Activated naive CD8-positive, alpha-beta T cell treated with anti-CD3 and anti-CD28 coated beads for 36 hours (primary cell): ENCODE measurements around the gene CRLF1. TPM values are rescaled to one million over a fixed set of nuclear protein-coding genes. Genes with fewer than 3 reads are reported as not detected.

Source experiments
- DNase-seq: peaks from one replicate; pipeline ENCODE4 v3.0.0; 2021
- H3K27ac Mint-ChIP-seq: one replicate; pipeline ENCODE4 v1.8.0; 2022; ENCODE audit warnings: mild to moderate bottlenecking, moderate library complexity, mixed read lengths
- H3K27me3 Mint-ChIP-seq: one replicate; pipeline ENCODE4 v1.8.0; 2022; ENCODE audit warnings: mild to moderate bottlenecking, mixed read lengths
- H3K36me3 Mint-ChIP-seq: one replicate; pipeline ENCODE4 v1.8.0; 2021; ENCODE audit warnings: mild to moderate bottlenecking, mixed read lengths
- H3K4me1 Mint-ChIP-seq: one replicate; pipeline ENCODE4 v1.8.0; 2021; ENCODE audit warnings: mixed read lengths
- H3K4me3 Mint-ChIP-seq: one replicate; pipeline ENCODE4 v1.8.0; 2022; ENCODE audit warnings: mild to moderate bottlenecking, moderate library complexity, mixed read lengths
- H3K9me3 Mint-ChIP-seq: one replicate; pipeline ENCODE4 v1.8.0; 2022; ENCODE audit warnings: mixed read lengths
- total RNA-seq, 2 experiments: library from RNA; stranded (reverse); gene quantifications; one replicate each; pipeline ENCODE4 v1.2.3, GENCODE V29; 2021

CRLF1 gene
- total RNA-seq: not detected

- no peaks in the 10 kb centered on the region for H3K36me3 Mint-ChIP-seq
- no peak within 1 kb of the TSS for H3K27ac Mint-ChIP-seq
Measured at GRCh38 chr19:18606281-18607225, at the start of gene CRLF1. Gene CRLF1 (minus strand): TSS chr19:18606799. CDS start chr19:18606656, 143 bp downstream.

GRCh38 chr19:18655173-18655844 is 48.7 kb upstream of the CRLF1 start:
- H3K36me3 Mint-ChIP-seq: peaks cover 5% of the 10 kb centered on the region
- no peaks in the 10 kb centered on the region for H3K9me3 Mint-ChIP-seq
- no peak overlapping the region for H3K4me3 Mint-ChIP-seq
- H3K27me3 Mint-ChIP-seq: no peaks in the 10 kb centered on the region
- H3K4me1 Mint-ChIP-seq: peaks cover 13% of the 10 kb centered on the region
- no peak for DNase-seq
- H3K27ac Mint-ChIP-seq: no peak overlapping the region

More at GRCh38 chr19:18606281-18607225, at the start of gene CRLF1:
- Mint-ChIP-seq H3K4me3 (no peak within 1 kb of the TSS), H3K27me3 (peaks cover 77% of the 10 kb centered on the region), H3K9me3 (no peaks in the 10 kb centered on the region), H3K4me1 (peaks cover 7% of the 10 kb centered on the region)
- no peak for DNase-seq

- no peak for DNase-seq
- Mint-ChIP-seq H3K27ac (no peak overlapping the region), H3K4me3 (no peak overlapping the region), H3K9me3 (no peaks in the 10 kb centered on the region), H3K4me1 (peaks cover 15% of the 10 kb centered on the region), H3K36me3 (peaks cover 5% of the 10 kb centered on the region), H3K27me3 (no peaks in the 10 kb centered on the region)
Measured at GRCh38 chr19:18654469-18654868, 47.9 kb upstream of the CRLF1 start.

- peaks cover 14% of the 10 kb centered on the region for H3K4me1 Mint-ChIP-seq
- H3K4me3 Mint-ChIP-seq: no peak overlapping the region
- no peaks in the 10 kb centered on the region for H3K9me3 Mint-ChIP-seq
- DNase-seq: no peak
- H3K27ac Mint-ChIP-seq: no peak overlapping the region
- H3K36me3 Mint-ChIP-seq: peaks cover 7% of the 10 kb centered on the region
- no peaks in the 10 kb centered on the region for H3K27me3 Mint-ChIP-seq
Measured at GRCh38 chr19:18653853-18654252, 47.3 kb upstream of the CRLF1 start.

GRCh38 chr19:18651733-18652132 is 45.1 kb upstream of the CRLF1 start:
- Mint-ChIP-seq H3K27me3 (no peaks in the 10 kb centered on the region), H3K4me3 (no peak overlapping the region), H3K4me1 (peaks cover 12% of the 10 kb centered on the region), H3K27ac (no peak overlapping the region), H3K36me3 (peaks cover 7% of the 10 kb centered on the region), H3K9me3 (no peaks in the 10 kb centered on the region)
- DNase-seq: no peak

- Mint-ChIP-seq H3K27ac (no peak overlapping the region), H3K27me3 (no peaks in the 10 kb centered on the region)
Measured at GRCh38 chr19:18651300-18651699, 44.7 kb upstream of the CRLF1 start.

GRCh38 chr19:18650468-18651041 is 44.0 kb upstream of the CRLF1 start:
- H3K27me3 Mint-ChIP-seq: no peaks in the 10 kb centered on the region
- no peak for DNase-seq
- H3K9me3 Mint-ChIP-seq: no peaks in the 10 kb centered on the region
- peaks cover 7% of the 10 kb centered on the region for H3K36me3 Mint-ChIP-seq
- H3K27ac Mint-ChIP-seq: no peak overlapping the region
- peaks cover 16% of the 10 kb centered on the region for H3K4me1 Mint-ChIP-seq
- H3K4me3 Mint-ChIP-seq: no peak overlapping the region

More at GRCh38 chr19:18651300-18651699, 44.7 kb upstream of the CRLF1 start:
- H3K4me1 Mint-ChIP-seq: peaks cover 16% of the 10 kb centered on the region
- no peak for DNase-seq
- H3K9me3 Mint-ChIP-seq: no peaks in the 10 kb centered on the region
- H3K4me3 Mint-ChIP-seq: no peak overlapping the region
- H3K36me3 Mint-ChIP-seq: peaks cover 7% of the 10 kb centered on the region

GRCh38 chr19:18650021-18650390 is 43.4 kb upstream of the CRLF1 start:
- no peak overlapping the region for H3K4me3 Mint-ChIP-seq
- no peaks in the 10 kb centered on the region for H3K27me3 Mint-ChIP-seq
- H3K9me3 Mint-ChIP-seq: no peaks in the 10 kb centered on the region
- peaks cover 16% of the 10 kb centered on the region for H3K4me1 Mint-ChIP-seq
- H3K36me3 Mint-ChIP-seq: peaks cover 7% of the 10 kb centered on the region
- no peak overlapping the region for H3K27ac Mint-ChIP-seq
- no peak for DNase-seq

- H3K4me1 Mint-ChIP-seq: peaks cover 18% of the 10 kb centered on the region
- no peak overlapping the region for H3K27ac Mint-ChIP-seq
- no peak for DNase-seq
- no peaks in the 10 kb centered on the region for H3K27me3 Mint-ChIP-seq
- peaks cover 7% of the 10 kb centered on the region for H3K36me3 Mint-ChIP-seq
- H3K9me3 Mint-ChIP-seq: no peaks in the 10 kb centered on the region
- no peak overlapping the region for H3K4me3 Mint-ChIP-seq
Measured at GRCh38 chr19:18649371-18650020, 42.9 kb upstream of the CRLF1 start.

- no peak for DNase-seq
- Mint-ChIP-seq H3K9me3 (no peaks in the 10 kb centered on the region), H3K36me3 (peaks cover 10% of the 10 kb centered on the region), H3K4me1 (peaks cover 21% of the 10 kb centered on the region), H3K27ac (no peak overlapping the region), H3K27me3 (no peaks in the 10 kb centered on the region), H3K4me3 (no peak overlapping the region)
Measured at GRCh38 chr19:18648973-18649315, 42.3 kb upstream of the CRLF1 start.

- no peak for DNase-seq
- Mint-ChIP-seq H3K4me3 (no peak overlapping the region), H3K36me3 (peaks cover 12% of the 10 kb centered on the region), H3K27ac (no peak overlapping the region), H3K4me1 (peaks cover 21% of the 10 kb centered on the region), H3K27me3 (no peaks in the 10 kb centered on the region), H3K9me3 (no peaks in the 10 kb centered on the region)
Measured at GRCh38 chr19:18647807-18648206, 41.2 kb upstream of the CRLF1 start.

GRCh38 chr19:18647371-18647767 is 40.8 kb upstream of the CRLF1 start:
- H3K36me3 Mint-ChIP-seq: peaks cover 12% of the 10 kb centered on the region
- DNase-seq: no peak
- H3K4me3 Mint-ChIP-seq: no peak overlapping the region
- H3K4me1 Mint-ChIP-seq: peaks cover 21% of the 10 kb centered on the region
- no peak overlapping the region for H3K27ac Mint-ChIP-seq
- H3K27me3 Mint-ChIP-seq: no peaks in the 10 kb centered on the region
- no peaks in the 10 kb centered on the region for H3K9me3 Mint-ChIP-seq

GRCh38 chr19:18646535-18647370 is 40.2 kb upstream of the CRLF1 start:
- peaks cover 19% of the 10 kb centered on the region for H3K4me1 Mint-ChIP-seq
- H3K27me3 Mint-ChIP-seq: no peaks in the 10 kb centered on the region
- DNase-seq: no peak
- no peak overlapping the region for H3K27ac Mint-ChIP-seq
- H3K4me3 Mint-ChIP-seq: no peak overlapping the region
- no peaks in the 10 kb centered on the region for H3K9me3 Mint-ChIP-seq
- H3K36me3 Mint-ChIP-seq: peaks cover 11% of the 10 kb centered on the region

GRCh38 chr19:18645035-18645511 is 38.5 kb upstream of the CRLF1 start:
- peaks cover 7% of the 10 kb centered on the region for H3K36me3 Mint-ChIP-seq
- H3K4me1 Mint-ChIP-seq: peaks cover 19% of the 10 kb centered on the region
- H3K27ac Mint-ChIP-seq: no peak overlapping the region
- no peak for DNase-seq
- no peaks in the 10 kb centered on the region for H3K9me3 Mint-ChIP-seq
- H3K4me3 Mint-ChIP-seq: no peak overlapping the region
- H3K27me3 Mint-ChIP-seq: no peaks in the 10 kb centered on the region
